Hematopoietic multipotent progenitor cell treated with erythropoietin and hydrocortisone succinate and interleukin-3 and kit ligand, for 17 days (in vitro differentiated cells): ENCODE data around the gene C10orf143.

Source experiments
- DNase-seq: peaks from one replicate; pipeline ENCODE4 v3.0.0-alpha.2; 2015; ENCODE audit warnings: low spot score

The C10orf143 gene

GRCh38 chr10:130052193-130052592 lies 58.4 kb downstream of the C10orf143 start:
- no peak for DNase-seq

- DNase-seq: no peak
Measured at GRCh38 chr10:130050721-130051120, 59.9 kb downstream of the C10orf143 start.

DNA sequence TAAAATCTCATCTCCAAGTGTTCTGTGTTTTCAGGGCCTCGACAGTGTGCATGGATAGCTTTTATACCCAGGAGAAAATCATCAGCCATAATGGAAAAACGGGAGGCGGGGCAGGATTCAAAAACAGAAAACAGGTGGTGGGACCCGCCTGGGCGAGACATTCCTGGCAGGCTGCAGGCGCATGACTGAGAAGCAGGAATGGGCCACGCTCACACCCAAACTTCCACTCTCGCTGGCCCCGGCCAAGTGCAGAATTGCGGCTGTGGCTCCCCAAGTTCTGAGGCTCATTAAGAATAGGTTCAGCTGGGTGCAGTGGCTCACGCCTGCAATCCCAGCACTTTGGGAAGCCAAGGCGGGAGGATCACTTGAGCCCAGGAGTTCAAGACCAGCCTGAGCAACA lies 60.6 kb downstream of the C10orf143 start:
- no peak for DNase-seq

GRCh38 chr10:130049244-130049643 lies 61.4 kb downstream of the C10orf143 start:
- no peak for DNase-seq

DNA sequence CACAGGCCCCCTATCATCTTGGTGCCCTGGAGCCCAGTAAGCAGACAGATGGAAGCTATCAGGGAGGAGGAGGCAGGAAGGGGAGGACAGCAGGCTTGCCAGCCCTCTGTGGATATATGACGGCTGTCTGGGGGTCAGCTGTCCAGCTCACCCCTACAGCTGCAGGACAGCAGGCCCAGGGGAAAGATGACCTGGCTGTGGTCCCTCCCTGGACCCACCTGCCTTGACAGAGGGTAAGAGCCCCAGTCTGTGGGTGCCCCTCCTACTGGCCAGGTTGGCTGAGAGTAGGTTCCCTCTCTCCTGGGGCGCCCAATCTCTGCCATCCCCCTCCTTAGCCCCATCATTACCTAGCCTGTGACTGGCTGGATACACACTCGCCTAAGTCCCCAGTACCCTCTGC lies 62.5 kb downstream of the C10orf143 start:
- DNase-seq: no peak

DNA sequence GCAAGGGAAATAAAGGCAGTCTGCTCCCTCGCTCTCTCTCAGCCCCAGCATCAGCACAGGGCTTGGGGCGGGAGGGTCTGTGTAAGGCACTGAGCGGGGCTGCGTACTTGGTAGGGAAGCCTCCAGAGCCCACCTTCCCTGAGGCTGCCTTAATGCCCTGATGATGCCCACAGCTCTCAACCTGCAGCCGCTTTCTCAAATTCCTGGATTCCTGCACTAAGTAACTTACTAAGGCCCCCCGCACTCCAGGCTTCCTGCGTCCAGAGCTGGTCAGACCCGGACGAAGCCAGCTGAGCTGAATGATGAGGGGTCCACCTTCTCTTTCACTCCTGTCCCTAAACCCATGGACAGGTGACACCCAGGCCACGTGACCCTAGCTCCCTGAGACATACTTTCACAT lies 63.3 kb downstream of the C10orf143 start:
- DNase-seq: no peak

DNA sequence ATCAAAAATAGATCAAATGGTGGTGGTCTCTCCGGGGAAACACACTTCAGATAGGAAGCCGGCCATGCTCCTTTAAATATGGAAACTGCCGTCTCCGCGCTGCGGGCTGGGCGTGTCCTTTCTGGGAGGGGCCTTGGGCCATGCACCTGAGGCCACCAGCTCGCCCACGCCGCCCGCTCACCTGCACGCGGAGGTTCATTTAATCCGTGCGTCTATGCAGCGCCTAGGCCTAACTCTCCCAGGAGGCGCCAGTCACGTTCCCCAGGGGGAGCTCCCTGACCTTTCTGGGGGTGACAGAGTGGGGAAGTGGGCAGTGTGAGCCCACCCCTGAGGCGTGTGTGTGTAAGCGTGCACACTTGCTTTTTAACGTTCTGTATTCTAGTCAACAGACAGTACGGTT lies 64.0 kb downstream of the C10orf143 start:
- no peak for DNase-seq

DNA sequence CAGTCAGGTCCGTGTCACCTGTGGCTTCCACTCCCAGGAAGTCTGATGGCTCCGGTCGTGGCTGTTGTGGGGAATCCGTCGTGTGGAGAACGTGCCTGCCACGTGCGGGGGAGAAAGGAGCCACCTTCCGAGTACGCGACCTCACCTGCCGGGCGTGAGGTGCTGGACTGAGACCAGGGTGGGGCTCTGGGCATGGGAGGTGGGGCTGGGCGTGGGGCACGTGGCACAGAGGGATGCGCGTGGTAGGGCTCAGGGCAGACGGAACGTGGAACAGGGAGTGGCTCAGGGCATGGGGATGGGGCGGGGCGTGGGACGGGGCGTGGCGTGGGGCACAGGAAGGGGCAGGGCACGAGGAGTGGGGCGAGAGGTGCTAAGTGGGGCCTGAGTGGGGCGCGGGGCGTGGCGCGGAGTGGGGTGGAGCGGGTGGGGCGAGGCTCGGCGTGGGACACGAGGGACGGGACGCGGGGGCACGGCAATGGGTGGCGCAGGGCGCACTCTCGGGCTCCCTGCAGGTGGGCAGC lies 64.8 kb downstream of the C10orf143 start:
- no peak for DNase-seq

- no peak for DNase-seq
Measured at GRCh38 chr10:130045091-130045652, 65.5 kb downstream of the C10orf143 start.

- DNase-seq: no peak
Measured at GRCh38 chr10:130044067-130045061, 66.3 kb downstream of the C10orf143 start.

DNA sequence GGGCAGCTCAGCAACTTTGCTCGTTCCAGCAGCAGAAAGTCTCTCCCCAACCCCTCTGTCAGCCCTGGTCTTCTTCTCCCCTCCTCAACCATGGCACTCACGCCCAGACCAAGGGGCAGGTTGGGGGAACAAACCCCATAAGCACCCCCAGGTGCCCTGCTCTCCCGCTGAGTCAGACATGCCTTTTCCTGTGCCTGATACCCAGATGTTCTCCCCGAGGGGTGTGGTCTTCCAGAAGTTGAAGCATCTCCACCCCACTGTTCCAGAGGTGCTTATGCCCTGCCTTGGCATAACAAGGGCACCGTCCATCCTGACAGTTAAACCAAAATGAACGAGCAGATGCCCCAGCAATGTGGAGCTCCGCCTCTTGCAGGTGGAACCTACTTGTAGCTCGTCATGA lies 67.1 kb downstream of the C10orf143 start:
- no peak for DNase-seq

- DNase-seq: no peak
Measured at GRCh38 chr10:130042381-130042780, 68.2 kb downstream of the C10orf143 start.

DNA sequence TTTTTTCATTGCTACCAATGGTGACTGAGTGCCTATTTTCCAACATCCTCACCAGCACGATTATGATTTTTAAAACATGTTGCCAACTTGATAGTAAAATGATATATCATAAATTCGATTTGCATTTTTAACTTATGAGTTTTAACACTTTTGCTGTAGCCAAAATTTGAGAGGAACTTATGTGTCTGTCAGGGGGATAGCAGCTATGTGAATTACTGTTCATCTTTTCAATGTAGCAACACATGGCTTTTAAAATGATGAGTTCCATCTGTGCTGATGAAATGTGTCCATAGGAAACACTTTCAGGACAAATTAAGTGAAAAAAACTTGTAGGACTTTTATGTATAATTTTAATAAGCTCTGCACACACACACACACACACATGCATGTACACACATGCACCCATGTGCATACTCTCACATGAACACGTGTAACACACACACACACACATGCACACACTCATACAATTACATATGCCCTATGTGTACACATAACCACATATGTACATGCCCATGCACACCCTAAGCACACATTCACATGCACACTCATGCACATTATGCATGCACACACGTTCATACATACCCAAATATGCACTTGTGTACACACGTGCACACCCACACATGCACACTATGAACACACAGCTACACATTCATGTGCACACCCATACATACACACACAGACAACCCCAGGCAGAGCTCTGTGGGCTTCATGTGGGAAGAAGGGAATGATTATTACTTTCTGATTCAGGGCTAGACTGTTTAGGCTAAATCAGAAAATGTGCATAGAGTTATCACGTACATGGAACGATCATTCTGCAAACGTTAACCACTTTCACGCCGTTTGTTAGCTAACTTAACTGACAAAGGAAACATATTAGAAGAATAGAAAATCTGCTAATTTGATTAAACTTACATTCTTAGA lies 68.9 kb downstream of the C10orf143 start:
- DNase-seq: no peak

DNA sequence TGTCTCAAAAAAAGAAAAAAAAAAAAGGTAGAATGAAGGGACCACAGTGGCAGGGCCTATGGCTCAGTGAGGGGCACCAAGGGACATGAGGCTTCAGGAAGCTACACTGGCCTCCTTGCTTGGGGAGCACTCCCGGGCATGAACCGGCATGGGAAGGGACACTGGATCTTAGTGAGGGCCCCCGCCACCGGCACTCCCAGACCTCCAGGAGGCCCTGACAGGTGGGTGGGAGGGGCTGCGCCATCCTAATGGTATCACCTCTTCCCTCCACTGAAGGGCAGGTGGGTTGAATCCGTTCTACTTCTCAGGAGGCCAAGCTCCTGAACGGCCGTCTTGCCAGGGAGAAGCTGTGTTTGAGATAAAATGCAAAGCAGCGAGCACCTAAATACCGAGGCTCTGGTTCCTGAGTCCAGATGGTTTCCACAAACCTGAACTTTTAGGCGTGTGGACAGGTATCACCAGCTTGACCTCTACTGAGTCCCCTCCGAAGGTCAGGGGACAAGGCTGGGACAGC lies 69.8 kb downstream of the C10orf143 start:
- no peak for DNase-seq

- no peak for DNase-seq
Measured at GRCh38 chr10:130040351-130040750, 70.3 kb downstream of the C10orf143 start.

DNA sequence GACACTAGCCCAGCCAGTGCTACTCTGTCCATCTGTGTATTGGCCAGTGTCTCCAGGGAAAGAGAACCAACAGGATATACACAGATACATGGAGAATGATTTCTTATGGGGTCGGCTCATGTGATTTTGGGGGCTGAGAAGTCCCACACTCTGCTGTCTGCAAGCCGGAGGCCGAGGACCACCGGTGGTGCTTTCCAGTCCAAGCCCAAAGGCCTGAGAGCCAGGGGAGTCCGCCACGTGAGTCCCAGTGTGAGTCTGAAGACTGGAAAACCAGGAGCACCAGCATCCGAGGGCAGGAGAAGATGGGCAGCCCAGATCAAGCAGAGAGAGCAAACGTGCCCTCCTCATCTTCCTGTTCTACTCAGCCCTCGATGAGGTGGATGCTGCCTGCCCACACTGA lies 71.5 kb downstream of the C10orf143 start:
- no peak for DNase-seq

DNA sequence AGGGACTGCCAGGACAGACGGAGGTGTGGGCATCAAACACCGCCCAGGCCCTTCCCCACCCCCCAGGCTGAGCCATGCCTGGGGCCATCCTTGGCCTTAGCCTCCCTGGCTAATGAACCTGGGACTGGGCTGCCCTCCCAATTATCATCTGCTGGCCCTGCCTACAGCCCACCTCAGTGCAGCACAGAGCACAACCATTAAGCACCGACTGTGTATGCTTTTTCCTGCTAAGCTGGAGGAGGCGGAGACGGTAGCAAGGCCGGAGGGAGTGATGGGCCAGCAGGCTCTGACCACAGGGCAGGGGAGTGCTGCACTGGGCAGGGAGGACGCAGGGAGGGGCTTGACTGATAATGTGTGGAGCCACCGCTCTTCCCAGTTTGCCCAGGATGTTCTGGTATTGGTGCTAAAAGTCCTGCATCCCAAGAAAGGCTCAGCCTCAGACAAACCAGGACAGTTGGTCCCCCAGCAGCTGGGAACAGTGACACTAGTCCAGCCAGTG lies 72.0 kb downstream of the C10orf143 start:
- DNase-seq: no peak

GRCh38 chr10:130038019-130038555 lies 72.5 kb downstream of the C10orf143 start:
- DNase-seq: no peak

DNA sequence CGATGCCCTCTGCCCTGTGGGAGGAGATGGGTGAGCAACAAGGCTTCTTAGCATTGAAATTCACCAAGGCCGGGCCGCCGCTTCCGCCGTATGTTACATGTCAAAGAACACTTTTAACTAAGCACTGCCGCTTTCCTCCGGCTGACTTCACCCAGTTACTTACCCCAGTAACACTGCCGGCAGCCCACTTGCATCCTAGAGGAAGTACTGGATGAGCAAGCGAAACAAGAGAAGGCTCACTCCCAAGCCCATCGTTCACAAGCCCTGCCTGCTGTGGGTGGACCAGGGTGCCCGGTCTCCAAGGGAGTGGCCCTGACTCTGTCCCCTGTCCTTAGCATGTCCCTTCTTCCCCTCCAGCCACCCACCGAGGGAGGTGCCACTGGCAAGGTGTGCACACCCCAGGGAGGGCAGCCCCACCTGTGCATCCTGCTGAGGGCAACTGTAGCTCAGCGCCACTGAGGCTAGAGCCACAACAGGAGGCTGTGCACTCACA lies 73.4 kb downstream of the C10orf143 start:
- no peak for DNase-seq

GRCh38 chr10:130036296-130037065 lies 74.1 kb downstream of the C10orf143 start:
- DNase-seq: no peak
